SU-DHL-6 (cell line): ENCODE measurements around the gene ADGRG1.

Experiments
- H2AFZ ChIP-seq: fragments of 200-600 bp; sonication (generic); 2 replicates; pipeline ENCODE4 v1.6.1; 2014; ENCODE audit warnings: low read depth, mild to moderate bottlenecking, moderate library complexity, mixed read lengths, antibody characterized with exemption, low read length; ENCODE audit not compliant: severe bottlenecking
- H3F3A ChIP-seq: fragments of 200-600 bp; shearing (Covaris generic); 2 replicates; pipeline ENCODE4 v1.6.0; 2016; ENCODE audit warnings: antibody characterized with exemption, mild to moderate bottlenecking; ENCODE audit not compliant: insufficient read depth
- H3K27ac ChIP-seq: fragments of 200-600 bp; sonication (generic); 2 replicates; pipeline ENCODE4 v1.5.1; 2016; ENCODE audit warnings: low read depth, mild to moderate bottlenecking, low read length, moderate library complexity, mixed read lengths
- H3K27me3 ChIP-seq: fragments of 200-600 bp; sonication (generic), shearing (Covaris generic); 2 replicates; pipeline ENCODE4 v1.6.0; 2014; ENCODE audit warnings: mild to moderate bottlenecking, low read length
- H3K36me3 ChIP-seq: fragments of 200-600 bp; sonication (generic); 2 replicates; pipeline ENCODE4 v1.6.1; 2014; ENCODE audit warnings: mild to moderate bottlenecking, low read length, mixed read lengths
- H3K4me2 ChIP-seq: fragments of 300-600, 200-600 bp; shearing (Covaris generic), sonication (generic); 2 replicates; pipeline ENCODE4 v1.6.0; 2014; ENCODE audit warnings: low read length, low read depth, mild to moderate bottlenecking; ENCODE audit not compliant: poor library complexity, severe bottlenecking
- H3K4me3 ChIP-seq: fragments of 200-600 bp; sonication (generic); 2 replicates; pipeline ENCODE4 v1.5.1; 2014; ENCODE audit warnings: antibody characterized with exemption, low read length, mild to moderate bottlenecking, mixed read lengths; ENCODE audit not compliant: insufficient read depth, poor library complexity, severe bottlenecking
- H3K79me2 ChIP-seq: fragments of 200-600 bp; sonication (generic); 2 replicates; pipeline ENCODE4 v1.6.1; 2014; ENCODE audit warnings: mild to moderate bottlenecking, low read length, moderate library complexity; ENCODE audit not compliant: insufficient read depth
- H3K9ac ChIP-seq: fragments of 200-600 bp; sonication (generic); 2 replicates; pipeline ENCODE4 v1.7.0; 2014; ENCODE audit warnings: mild to moderate bottlenecking, low read length
- H3K9me2 ChIP-seq: fragments of 200-600 bp; sonication (generic); replicated peaks from 2 replicates; pipeline ENCODE4 v1.6.1; 2014; ENCODE audit warnings: low read length; ENCODE audit not compliant: insufficient read depth
- H3K9me3 ChIP-seq: fragments of 200-600 bp; sonication (generic); 2 replicates; pipeline ENCODE4 v1.6.1; 2014; ENCODE audit warnings: low read length, mixed read lengths; ENCODE audit not compliant: insufficient read depth
- H4K20me1 ChIP-seq: fragments of 200-600 bp; sonication (generic); 2 replicates; pipeline ENCODE4 v1.6.1; 2014; ENCODE audit warnings: low read depth, mild to moderate bottlenecking, antibody characterized with exemption, low read length, moderate library complexity, mixed read lengths
- CTCF ChIP-seq: fragments of 200-600 bp; sonication (generic); IDR thresholded peaks from one replicate; pipeline ENCODE4 v1.5.1; 2017; ENCODE audit warnings: antibody characterized with exemption, mild to moderate bottlenecking, low read length, moderate library complexity; ENCODE audit not compliant: insufficient read depth, poor library complexity, severe bottlenecking
- EZH2phosphoT487 ChIP-seq: fragments of 200-600 bp; sonication (generic), shearing (Covaris generic); conservative IDR thresholded peaks from 2 replicates; pipeline ENCODE4 v1.6.1; 2018; ENCODE audit warnings: mild to moderate bottlenecking, antibody characterized with exemption, low read length, moderate library complexity, mixed read lengths

ADGRG1 gene

GRCh38 chr16:57588831-57589230 is 39.6 kb upstream of the ADGRG1 start:
- H3K4me2 ChIP-seq: no peak overlapping the region
- no peaks in the 10 kb centered on the region for H3K79me2 ChIP-seq
- no peak overlapping the region for H3K4me3 ChIP-seq
- H3K27ac ChIP-seq: no peak overlapping the region
- H3F3A ChIP-seq: no peaks in the 10 kb centered on the region
- no peaks in the 10 kb centered on the region for H3K9me2 ChIP-seq
- no peak overlapping the region for H3K9ac ChIP-seq
- no peaks in the 10 kb centered on the region for H3K9me3 ChIP-seq
- no peak overlapping the region for H2AFZ ChIP-seq
- no peaks in the 10 kb centered on the region for H4K20me1 ChIP-seq
- no peak for TF ChIP-seq EZH2phosphoT487
- no peak for TF ChIP-seq CTCF
- no peaks in the 10 kb centered on the region for H3K27me3 ChIP-seq
- no peaks in the 10 kb centered on the region for H3K36me3 ChIP-seq

- H3K27me3 ChIP-seq: no peaks in the 10 kb centered on the region
- TF ChIP-seq EZH2phosphoT487 (no peak), CTCF (no peak)
- H3K9ac ChIP-seq: no peak overlapping the region
- H3F3A ChIP-seq: no peaks in the 10 kb centered on the region
- H3K4me2 ChIP-seq: no peak overlapping the region
- no peak overlapping the region for H3K27ac ChIP-seq
- no peak overlapping the region for H2AFZ ChIP-seq
- no peaks in the 10 kb centered on the region for H3K9me2 ChIP-seq
- H3K4me3 ChIP-seq: no peak overlapping the region
- no peaks in the 10 kb centered on the region for H3K79me2 ChIP-seq
- H3K36me3 ChIP-seq: no peaks in the 10 kb centered on the region
- no peaks in the 10 kb centered on the region for H4K20me1 ChIP-seq
- no peaks in the 10 kb centered on the region for H3K9me3 ChIP-seq
Measured at GRCh38 chr16:57589374-57589773, 39.1 kb upstream of the ADGRG1 start.

- Histone ChIP-seq H3K9me3 (no peaks in the 10 kb centered on the region), H3K79me2 (no peaks in the 10 kb centered on the region), H3F3A (no peaks in the 10 kb centered on the region), H3K9me2 (no peaks in the 10 kb centered on the region), H3K36me3 (no peaks in the 10 kb centered on the region), H3K4me3 (no peak overlapping the region), H3K4me2 (no peak overlapping the region), H4K20me1 (no peaks in the 10 kb centered on the region), H2AFZ (no peak overlapping the region), H3K27ac (no peak overlapping the region), H3K27me3 (no peaks in the 10 kb centered on the region), H3K9ac (no peak overlapping the region)
- TF ChIP-seq CTCF: no peak
- TF ChIP-seq EZH2phosphoT487: no peak
Measured at GRCh38 chr16:57590654-57591085, 37.8 kb upstream of the ADGRG1 start.
